GM19467 (cell line): ENCODE results near the gene MTX2.
"Not testable (repeated sequence)": the region's sequence is repeated elsewhere in the genome, so short reads cannot be mapped to it uniquely, and the experiment has no call there.

Experiments used
- ATAC-seq: cut with Tn5 transposase; IDR thresholded peaks from one replicate; pipeline ENCODE4 v1.9.1; 2021; ENCODE audit warnings: mild to moderate bottlenecking, moderate library complexity; ENCODE audit not compliant: unreplicated experiment

The MTX2 gene

DNA sequence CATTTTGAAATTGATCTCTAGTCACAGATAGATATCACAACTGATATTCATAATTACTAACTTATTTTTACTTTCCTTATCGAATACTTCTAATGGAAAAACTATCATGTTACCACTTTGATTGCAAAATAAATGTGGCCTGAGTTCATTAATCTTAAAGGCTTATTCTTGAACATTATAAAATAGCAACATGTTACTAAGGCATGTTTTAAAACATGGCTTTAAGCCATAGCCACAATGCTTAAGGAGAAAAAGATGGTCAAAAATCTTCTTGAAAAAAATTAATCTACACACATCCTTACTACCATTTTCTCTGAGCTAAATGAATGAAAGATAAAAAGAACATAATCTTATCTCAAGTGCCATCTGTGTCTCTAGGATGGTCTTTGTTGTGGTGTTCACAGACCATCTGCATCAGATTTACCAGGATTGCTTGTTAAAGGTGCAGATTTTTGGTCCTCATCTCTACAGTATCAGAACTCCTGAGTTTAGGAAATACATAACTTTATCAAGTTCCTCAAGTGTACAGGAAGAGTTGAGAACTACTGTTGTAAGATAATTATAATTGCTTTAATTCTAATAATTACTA lies 15.3 kb downstream of the MTX2 start:
- no peak for ATAC-seq

DNA sequence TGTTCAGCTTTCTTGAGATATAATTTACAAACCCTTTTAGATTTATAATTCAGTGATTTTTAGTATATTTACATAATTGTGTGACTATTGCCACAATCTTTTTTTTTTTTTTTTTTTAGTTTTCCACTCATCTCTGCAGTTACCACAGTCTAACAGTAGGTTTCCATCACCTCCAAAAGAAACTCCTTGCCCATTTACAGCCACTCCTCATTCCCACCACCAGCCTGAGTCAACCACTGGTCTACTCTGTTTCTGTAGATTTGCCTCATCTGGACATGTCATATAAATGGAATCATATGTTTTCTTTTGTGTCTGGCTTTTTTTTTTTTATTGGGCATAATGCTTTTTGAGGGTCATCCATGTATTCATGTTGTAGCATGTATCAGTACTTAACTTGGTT lies 16.1 kb downstream of the MTX2 start:
- no peak for ATAC-seq

DNA sequence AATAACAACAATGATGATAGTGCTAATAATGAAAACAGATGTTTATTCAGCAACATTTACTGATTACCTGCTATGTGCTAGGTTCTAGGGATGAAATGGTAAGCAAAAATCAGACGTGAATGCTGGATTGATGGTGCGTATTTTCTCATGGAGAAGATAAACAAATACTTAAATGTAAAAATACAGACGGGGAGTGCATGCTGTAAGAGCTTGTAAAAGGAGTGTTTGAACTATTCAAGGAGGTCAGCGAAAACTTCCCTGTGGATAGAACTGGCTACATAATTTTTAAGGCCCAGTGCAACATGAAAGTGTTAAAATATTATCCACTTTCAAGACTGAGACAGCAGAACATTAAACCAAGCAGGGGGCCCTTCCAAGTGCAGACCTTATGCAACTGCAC lies 22.1 kb downstream of the MTX2 start:
- ATAC-seq = peak; percentile 18

DNA sequence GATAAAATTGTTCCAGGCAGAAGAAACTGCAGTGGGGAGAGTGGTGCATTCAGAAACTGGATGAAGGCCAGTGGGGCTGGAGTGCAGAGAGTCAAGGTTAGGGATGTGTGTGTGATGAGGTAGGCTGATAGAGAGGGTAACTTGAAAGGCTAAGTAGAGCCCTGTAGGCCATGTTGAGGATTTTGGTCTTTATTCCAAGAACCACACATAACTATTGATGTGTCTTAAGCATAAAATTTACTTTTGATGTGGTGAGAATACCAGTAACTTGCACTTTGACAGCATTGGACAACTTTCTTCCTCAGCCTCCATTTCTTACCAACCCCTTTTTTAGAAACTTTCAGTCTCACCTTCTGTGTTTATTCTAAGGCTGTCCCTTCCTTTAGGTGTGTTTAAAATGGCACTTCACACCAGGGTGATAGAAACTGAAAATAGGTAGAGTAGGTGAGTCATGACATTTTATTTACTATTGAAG lies 22.6 kb downstream of the MTX2 start:
- ATAC-seq = peak; percentile 71

DNA sequence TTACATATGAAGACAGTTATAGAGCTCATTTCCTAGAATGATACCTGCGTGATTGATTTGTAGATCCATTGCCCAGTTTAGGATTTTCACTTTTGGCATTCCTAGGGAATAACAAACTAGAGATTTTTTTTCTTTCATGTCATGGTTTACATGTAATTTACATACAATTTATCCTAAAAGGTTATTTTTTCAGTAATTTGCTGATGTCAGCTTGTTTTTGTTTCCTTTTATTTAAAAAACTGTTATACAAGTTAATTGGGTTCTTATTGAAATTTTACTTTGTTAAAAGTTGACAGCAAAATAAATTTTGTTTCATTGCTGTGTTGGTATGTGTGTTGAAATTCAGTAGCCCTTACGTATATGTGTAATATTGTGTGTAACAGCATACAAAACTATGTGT lies 23.4 kb downstream of the MTX2 start:
- ATAC-seq = no peak

DNA sequence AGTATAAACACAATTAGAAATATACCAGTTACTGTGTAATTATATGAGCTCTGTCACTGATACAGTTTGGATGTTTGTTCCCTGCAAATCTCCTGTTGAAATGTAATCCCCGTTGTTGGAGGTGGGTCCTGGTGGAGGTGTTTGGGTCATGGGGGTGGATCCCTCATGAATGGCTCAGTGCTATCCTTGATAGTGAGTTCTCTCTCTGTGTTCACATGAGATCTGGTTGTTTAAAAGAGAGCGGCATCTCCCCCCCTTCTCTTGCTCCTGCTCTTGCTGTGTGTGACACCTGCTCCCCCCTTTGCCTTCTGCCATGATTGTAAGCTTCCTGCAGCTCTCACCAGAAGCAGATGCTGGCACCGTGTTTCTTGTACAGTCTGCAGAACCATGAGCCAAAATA lies 24.1 kb downstream of the MTX2 start:
- no peak for ATAC-seq

DNA sequence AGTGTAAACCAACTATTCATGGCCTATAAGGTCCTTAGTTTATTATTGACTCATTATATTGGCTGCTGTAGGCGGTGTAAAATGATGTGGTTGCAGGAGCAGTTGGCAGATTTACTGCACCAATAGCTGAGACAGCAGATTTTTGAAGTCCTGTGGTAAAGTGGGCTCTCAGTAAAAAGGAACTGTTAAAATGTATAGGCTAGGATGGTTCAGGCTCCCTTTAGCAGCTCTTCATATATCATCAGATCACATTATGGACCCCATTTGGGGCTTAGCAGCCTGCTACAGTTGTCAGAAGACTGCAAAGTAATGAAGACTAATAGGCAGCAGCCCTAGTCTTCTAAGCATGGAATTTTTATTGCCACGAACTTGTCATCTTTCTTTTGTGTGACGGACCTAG lies 27.8 kb downstream of the MTX2 start:
- ATAC-seq = no peak

DNA sequence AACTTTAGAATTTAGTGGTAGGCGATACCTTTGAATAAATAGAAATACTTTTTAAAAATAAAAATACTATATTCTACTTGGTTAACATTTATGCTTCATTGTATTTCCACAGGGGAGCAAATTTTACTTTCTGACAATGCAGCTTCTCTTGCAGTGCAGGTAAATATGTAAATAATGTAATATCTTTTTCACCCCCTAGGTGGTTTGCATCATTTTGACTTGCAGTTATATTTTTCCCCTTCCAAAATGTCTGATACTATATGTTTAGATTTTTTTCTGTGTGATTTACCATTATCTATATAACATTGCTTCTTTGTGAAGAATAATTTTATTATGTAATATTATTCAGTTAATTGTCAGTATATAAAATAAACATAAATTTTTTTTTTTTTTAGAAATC lies 28.5 kb downstream of the MTX2 start:
- no peak for ATAC-seq

DNA sequence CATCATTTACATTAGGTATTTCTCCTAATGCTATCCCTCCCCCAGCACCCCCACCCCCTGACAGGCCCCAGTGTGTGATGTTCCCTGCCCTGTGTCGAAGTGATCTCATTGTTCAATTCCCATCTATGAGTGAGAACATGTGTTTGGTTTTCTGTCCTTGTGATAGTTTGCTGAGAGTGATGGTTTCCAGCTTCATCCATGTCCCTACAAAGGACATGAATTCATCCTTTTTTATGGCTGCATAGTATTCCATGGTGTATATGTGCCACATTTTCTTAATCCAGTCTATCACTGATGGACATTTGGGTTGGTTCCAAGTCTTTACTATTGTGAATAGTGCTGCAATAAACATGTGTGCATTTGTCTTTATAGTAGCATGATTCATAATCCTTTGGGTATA lies 36.8 kb downstream of the MTX2 start:
- ATAC-seq = not testable (repeated sequence)

DNA sequence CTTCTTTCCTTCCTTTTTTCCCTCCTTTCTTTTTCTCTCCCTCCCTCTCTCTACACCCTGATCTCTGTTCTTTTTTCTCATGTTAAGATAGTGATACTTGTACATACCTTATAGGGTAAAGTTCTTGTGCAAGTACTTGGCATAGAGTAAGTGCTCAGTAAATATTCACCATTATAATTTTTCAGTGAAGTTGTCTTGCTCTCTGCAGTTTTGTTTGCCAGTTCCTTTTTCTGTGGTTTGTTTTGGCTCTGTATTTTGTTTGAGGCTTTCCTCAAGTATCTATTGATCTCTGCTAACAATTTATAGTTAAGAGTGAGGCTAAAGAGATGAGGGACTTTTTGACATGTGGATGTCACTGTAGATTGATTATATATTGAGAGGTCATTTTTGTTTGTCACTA lies 48.0 kb downstream of the MTX2 start:
- no peak for ATAC-seq

DNA sequence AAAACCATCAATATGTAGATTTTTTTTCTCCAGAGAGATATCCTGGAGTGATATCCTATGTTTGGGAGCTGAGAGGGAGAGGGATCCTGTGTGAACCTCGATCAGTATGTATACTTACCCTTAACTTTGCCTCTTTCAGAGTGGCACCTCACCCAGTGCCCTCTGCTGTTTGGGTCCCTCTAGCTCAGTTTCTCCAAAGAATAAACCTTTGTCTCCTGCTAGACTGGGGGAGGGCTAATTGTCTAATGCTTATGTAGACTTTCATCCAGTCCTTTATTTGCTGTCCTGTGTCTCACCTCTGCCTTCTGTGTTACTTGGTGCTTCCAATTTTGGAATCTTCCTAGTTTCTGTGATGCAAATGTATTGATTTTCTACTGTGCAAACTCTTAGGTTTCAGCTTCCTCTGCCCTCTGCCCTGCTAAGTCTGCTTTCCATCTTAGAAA lies 48.4 kb downstream of the MTX2 start:
- no peak for ATAC-seq

DNA sequence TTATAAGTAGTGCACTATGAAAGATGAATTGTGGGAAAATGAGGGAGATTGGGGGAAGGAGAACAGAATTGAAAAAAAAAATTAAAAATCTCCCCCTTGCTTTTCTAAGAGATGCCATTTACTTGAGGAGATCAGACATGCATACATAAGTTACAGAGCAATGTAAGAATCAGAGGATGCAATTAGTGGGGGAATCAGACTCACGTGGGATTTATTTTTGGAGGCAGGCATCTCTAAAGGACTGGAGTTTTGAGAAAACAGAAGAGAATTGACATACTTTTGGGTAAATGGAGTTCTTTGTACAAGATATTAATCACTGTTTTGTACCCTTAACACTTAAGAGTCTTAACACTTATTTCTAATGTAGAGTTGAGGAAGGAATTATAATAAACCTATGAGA lies 52.7 kb downstream of the MTX2 start:
- no peak for ATAC-seq

DNA sequence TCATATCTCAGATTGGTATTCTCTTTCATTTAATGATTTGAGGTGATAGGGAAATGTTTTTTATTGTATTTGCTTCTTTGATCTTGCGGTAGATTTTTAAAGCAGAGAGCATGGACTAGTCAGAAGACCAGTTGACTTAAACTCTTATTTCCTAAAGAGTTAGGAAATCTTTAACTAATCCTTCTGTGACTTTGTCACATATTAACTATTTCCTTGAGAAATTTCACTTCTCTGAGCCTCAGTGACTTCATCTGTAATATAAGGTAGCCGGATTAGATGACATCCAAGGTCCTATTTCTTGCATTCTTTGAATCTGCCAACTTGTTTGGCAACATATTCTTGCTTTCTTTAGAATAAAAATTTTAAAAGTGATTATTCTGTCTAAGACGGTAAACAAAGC lies 55.6 kb downstream of the MTX2 start:
- ATAC-seq = no peak

DNA sequence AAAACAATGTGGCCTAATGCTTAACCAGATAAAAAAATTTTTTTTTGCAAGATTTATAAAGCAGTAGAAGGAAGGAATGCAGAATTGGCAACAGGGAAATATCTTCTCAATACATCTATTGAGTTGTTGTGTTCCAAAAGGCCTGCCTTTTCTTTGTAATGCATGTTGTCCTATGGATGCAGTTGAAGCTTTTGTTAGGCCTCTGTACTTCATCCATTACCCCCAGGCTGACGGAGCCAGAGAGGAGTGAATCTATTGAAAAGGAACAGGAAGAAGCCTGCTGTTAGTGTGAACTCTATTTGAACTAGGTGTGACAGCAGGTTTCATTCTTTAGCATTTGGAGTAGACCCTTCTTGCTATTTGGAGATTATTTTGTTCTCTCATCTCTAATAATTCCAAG lies 56.5 kb downstream of the MTX2 start:
- no peak for ATAC-seq

DNA sequence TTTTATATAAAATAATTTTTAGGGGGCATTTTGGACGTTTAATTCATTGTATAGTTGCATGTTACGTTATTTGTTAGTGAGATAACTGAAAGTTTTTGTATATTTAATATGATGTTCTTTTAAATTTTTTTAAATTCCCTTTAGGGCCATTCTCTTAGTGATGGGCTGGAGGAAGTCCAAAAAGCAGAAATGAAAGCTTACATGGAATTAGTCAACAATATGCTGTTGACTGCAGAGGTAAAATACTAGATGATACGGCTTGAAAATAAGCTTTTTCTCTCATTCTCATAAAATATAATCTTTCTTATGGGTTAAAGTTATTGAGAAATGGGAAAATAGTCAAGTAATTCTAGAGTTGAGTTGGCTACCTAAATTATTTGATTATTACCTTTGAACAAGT lies 58.9 kb downstream of the MTX2 start:
- no peak for ATAC-seq

DNA sequence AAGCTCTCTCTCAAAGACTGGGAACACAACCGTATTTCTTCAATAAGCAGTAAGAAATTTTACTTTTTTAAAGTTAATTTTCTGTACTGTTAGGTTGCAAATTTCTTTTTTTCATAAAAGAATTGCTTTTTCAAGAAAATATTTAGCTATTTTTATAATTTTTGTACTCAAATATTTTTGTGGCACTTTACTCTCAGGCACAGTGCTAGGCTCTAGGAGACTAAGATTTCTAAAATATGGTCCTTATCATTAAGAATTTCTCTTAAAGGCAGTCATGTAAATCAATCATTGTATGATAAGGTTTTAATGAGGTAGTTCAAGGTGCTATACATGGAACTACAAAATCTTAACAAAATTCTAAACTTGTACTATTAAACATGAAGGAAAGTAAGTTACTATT lies 61.4 kb downstream of the MTX2 start:
- ATAC-seq = no peak

DNA sequence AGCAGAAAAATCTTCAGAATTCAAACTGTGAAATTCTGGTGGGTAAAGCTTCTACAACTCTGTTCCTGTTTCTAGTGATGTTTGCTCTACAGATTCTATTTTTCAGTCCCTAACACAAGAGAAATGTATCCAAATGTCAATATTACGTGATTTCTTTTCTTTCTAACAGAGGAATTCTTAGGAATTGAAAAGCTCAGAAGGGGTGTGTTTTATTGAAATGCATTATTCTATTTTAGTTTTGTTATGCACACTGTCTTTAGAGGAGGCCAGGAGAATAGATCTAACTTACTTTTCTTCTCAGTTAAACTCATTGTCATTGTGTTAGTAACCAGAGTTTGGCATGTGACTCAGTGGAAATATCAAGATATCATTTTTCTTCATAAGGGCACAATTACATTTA lies 62.4 kb downstream of the MTX2 start:
- no peak for ATAC-seq

DNA sequence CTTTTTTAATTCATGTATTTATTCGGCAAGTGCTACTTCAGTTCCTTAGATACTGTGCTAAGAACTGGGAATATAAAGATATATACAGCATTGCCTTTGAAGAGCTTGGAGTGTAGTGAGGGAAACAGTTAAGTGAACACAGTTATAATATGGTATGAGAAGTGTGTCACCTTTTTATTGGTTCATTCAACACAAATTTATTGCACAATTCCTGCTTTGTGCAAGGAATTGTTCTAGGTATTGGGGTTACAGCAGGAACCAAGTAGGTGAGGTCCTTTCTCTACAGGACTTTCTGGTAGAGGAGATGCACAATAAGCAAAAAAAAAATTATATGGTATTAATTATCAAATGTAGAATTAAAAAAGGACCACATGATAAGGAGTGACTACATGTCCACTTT lies 65.5 kb downstream of the MTX2 start:
- ATAC-seq = no peak

DNA sequence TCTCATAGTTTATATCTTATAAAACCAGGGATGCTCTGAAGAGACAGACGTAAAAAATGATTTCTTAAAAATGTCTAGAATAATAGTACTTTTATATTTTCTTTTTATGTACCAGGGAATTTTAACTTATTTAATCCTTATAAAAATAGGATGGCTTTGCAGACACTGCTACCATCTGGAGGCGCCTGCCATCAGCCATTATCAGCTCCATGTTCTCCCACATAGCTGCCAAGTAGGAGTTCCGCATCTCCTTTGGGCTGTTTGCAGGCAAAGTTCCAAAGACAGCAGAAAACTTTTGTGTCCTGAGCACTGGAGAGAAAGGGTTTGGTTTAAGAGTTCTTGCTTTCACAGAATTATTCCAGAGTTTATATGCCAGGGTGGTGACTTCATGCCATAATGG lies 69.2 kb downstream of the MTX2 start:
- ATAC-seq = no peak

DNA sequence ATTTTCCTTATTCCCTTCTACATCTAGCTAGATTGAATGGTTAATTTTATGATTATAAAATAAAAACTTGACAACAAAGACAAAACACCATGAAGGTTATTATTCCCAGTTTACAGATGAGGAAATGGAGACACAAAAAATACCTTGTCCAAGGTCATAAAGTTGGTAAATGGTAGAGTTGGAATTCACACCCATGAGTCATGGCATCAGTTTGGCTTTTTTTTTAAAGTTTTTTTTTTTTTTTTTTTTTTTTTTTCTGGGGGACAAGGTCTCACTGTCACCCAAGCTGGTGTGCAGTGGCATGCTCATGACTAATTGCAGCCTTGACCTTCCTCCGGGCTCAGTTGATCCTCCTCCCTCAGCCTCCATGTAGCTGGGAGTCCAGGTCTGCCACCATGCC lies 70.0 kb downstream of the MTX2 start:
- ATAC-seq = no peak

DNA sequence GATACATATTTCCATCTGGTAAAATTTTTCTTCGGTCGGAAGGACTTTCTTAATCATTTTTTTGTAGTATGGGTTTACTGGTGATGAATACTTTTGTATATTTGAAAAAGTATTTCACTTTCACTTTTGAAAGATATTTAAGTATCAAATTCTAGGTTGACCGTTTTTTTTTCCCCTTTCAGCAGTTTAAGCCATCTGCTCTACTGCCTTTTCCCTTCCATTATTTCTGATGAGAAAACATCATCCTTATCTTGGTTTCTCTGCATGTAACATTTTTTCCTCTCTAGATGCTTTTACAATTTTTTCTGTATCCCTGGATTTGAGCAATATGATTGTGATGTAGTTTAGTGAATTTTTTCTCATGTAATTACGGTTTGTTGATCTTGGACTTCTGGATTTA lies 87.0 kb downstream of the MTX2 start:
- ATAC-seq = no peak

DNA sequence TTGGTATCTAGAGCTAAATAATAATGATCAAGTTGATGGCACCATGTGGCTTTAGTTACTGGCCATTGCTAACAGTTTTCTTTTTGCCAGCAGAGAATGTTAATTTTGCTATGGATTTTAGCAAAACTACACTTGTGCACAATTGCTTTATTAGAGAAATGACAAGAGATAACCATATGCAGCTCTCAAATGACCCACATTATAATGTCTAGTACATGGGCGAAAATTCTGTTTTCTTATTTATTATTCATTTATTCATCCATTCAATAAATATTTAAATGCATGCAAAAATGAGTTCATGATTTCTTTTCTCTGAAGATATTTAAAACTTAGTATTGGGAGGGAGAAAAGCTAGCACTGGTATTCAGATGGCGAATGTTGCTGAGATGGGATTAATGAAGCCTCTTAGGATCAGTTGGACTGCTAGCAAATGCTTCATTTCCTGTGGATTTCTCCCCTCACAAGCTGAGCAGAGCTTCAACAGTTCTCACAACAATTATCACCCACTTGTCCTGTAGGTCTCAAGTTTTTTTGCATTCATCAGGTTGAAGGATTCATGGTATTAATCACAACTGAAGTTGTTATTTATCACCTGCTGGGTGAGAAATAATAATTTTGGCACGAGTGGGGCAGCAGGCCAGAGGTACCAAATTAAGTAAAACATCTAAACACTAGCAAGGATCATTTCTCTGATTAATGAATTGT lies 95.2 kb downstream of the MTX2 start:
- ATAC-seq = no peak

DNA sequence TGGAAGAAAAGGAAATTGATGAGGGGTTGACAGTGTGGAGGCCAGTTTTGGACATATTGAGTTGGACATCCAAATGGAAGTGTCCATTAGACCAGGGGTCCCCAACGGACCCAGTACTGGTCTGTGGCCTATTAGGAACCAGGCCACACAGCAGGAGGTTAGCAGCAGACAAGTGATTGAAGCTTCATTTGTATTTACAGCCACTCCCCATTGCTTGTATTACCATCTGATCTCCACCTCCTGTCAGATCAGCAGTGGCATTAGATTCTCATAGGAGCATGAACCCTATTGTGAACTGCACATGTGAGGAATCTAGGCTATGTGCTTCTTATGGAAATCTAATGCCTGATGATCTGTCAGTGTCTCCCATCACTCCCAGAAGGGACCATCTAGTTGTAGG lies 99.1 kb downstream of the MTX2 start:
- no peak for ATAC-seq
